Type B pancreatic cell (in vitro differentiated cells): Measurements from ENCODE around the gene UBE3B. TPM values are rescaled to one million over a fixed set of nuclear protein-coding genes. Genes with fewer than 3 reads are reported as not detected.

Experiments used
- DNase-seq: peaks from one replicate; pipeline ENCODE4 v3.0.0; 2021; ENCODE audit warnings: mixed read lengths; ENCODE audit not compliant: unreplicated experiment; ENCODE audit errors: extremely low spot score
- H3K27ac Mint-ChIP-seq: 2 replicates; pipeline ENCODE4 v1.8.0; 2021; ENCODE audit warnings: mild to moderate bottlenecking, mixed read lengths
- H3K27me3 Mint-ChIP-seq: 2 replicates; pipeline ENCODE4 v1.8.0; 2021; ENCODE audit warnings: mixed read lengths
- H3K36me3 Mint-ChIP-seq: 2 replicates; pipeline ENCODE4 v1.8.0; 2021; ENCODE audit warnings: mixed read lengths
- H3K4me1 Mint-ChIP-seq: one replicate; pipeline ENCODE4 v1.8.0; 2021; ENCODE audit warnings: mixed read lengths; ENCODE audit not compliant: unreplicated experiment
- H3K4me3 Mint-ChIP-seq: 2 replicates; pipeline ENCODE4 v1.8.0; 2021; ENCODE audit warnings: mild to moderate bottlenecking, mixed read lengths
- H3K9me3 Mint-ChIP-seq: 2 replicates; pipeline ENCODE4 v1.8.0; 2021; ENCODE audit warnings: mixed read lengths
- total RNA-seq: library from RNA; stranded (reverse); gene quantifications from 2 replicates; pipeline ENCODE4 v1.2.1, GENCODE V29; 2021; ENCODE audit warnings: low replicate concordance
- TF ChIP-seq, protein P1 (sequence below): fragments of 200-600 bp; sonication (generic); conservative IDR thresholded peaks from 2 replicates; pipeline ENCODE4 v1.5.0; 2021; ENCODE audit warnings: antibody characterized with exemption, mild to moderate bottlenecking

The UBE3B gene
- total RNA-seq, 1 donor from 2014 or later: 41.3 TPM

DNA sequence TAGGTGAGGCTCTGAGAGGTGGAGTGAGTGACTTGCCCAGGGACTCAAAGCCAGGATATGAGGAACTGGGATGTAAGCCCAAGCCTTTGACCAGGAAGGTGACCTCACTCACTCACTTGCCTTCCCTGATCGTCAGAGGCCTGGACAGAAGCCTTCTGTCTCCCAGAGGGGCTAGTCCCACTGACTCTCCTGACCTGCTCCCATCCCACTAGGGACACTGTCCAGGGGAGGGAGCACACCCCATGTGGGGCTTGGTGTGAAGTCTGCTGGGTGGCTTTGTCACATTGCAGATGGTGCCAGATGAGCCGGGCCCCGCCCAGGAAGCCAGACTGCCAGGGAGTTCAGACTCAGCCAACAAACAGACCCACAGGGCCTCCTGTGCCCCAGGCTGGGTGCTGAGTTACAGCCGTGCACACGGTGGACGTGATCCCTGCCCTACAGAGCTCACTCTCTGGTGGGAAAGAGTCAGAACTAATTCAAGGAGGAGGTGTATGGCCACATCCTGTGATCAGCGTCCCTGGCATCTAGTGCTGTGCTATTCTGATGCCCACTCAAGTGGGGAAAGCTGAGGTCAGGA is 67.6 kb downstream of the UBE3B start:
- no peak overlapping the region for H3K27ac Mint-ChIP-seq
- no peak for DNase-seq
- no peak overlapping the region for H3K4me3 Mint-ChIP-seq
- TF ChIP-seq, protein P1, sequence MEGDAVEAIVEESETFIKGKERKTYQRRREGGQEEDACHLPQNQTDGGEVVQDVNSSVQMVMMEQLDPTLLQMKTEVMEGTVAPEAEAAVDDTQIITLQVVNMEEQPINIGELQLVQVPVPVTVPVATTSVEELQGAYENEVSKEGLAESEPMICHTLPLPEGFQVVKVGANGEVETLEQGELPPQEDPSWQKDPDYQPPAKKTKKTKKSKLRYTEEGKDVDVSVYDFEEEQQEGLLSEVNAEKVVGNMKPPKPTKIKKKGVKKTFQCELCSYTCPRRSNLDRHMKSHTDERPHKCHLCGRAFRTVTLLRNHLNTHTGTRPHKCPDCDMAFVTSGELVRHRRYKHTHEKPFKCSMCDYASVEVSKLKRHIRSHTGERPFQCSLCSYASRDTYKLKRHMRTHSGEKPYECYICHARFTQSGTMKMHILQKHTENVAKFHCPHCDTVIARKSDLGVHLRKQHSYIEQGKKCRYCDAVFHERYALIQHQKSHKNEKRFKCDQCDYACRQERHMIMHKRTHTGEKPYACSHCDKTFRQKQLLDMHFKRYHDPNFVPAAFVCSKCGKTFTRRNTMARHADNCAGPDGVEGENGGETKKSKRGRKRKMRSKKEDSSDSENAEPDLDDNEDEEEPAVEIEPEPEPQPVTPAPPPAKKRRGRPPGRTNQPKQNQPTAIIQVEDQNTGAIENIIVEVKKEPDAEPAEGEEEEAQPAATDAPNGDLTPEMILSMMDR: no peak
- H3K4me1 Mint-ChIP-seq: peaks cover 10% of the 10 kb centered on the region
- H3K36me3 Mint-ChIP-seq: no peaks in the 10 kb centered on the region
- H3K9me3 Mint-ChIP-seq: no peaks in the 10 kb centered on the region
- H3K27me3 Mint-ChIP-seq: peaks cover 17% of the 10 kb centered on the region

DNA sequence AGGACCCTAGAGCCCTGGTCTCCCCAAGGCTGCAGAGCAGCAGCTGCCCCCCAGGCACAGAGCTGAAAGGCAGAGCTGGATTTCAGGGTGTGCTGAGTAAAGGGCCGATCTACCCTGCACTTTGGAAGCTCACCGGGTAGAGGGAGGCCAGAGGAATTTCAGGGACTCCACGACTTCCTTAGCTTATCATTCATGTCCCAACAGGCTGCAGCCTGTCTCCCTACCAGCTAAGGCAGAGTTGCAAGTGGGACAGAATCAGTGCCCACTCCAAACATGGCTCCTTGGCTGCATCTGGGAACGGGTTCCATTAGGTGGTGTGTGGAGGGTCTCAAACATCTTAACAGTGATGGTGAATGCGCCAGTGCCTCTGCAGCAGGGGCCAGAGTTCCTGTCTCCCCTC is 68.4 kb downstream of the UBE3B start:
- H3K27me3 Mint-ChIP-seq: peaks cover 19% of the 10 kb centered on the region
- no peak for DNase-seq
- H3K36me3 Mint-ChIP-seq: no peaks in the 10 kb centered on the region
- TF ChIP-seq, protein P1: no peak
- H3K27ac Mint-ChIP-seq: no peak overlapping the region
- H3K4me3 Mint-ChIP-seq: no peak overlapping the region
- no peaks in the 10 kb centered on the region for H3K9me3 Mint-ChIP-seq
- peaks cover 11% of the 10 kb centered on the region for H3K4me1 Mint-ChIP-seq

DNA sequence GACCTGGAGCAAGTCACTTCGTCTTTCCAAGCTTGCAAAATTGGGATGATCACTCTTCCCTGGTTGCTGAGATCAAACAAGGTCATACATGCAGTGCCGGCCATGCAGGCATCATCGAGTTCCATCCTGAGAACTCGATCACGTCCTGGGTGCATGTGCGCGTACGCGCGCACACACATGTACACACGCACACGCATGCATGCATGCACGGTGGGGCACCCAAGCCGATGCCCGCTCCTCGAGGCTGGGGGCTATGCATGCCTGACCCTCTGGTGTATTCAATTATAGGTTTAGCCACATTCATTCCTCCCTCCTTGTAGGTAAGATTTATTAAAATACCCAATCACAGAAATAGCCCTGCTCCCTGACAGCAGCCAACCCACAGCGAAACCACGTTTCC is 69.9 kb downstream of the UBE3B start:
- Mint-ChIP-seq H3K36me3 (no peaks in the 10 kb centered on the region), H3K27ac (no peak overlapping the region), H3K4me1 (peaks cover 7% of the 10 kb centered on the region), H3K27me3 (peaks cover 19% of the 10 kb centered on the region), H3K9me3 (no peaks in the 10 kb centered on the region), H3K4me3 (no peak overlapping the region)
- TF ChIP-seq, protein P1: no peak
- DNase-seq: no peak

DNA sequence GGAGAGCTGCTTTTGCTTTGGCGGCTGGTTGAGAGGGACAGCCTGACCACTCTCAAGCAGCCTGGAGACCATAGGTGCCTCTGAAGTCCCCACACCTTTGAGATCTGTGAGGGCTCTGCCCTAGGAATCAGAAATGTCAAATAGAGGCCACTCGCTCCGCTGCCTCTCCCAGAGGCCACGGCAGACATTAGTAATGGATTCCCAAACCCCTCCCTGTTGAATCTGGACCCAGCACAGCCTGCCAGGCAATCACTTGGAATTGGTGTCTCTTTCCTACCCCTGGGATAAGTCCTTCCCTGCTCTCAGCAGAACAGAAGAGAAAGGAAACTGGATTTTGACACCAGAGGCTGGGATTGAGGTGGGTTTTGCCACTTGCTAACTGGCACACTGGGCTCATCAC is 70.8 kb downstream of the UBE3B start:
- no peaks in the 10 kb centered on the region for H3K9me3 Mint-ChIP-seq
- H3K27ac Mint-ChIP-seq: no peak overlapping the region
- TF ChIP-seq, protein P1: no peak
- DNase-seq: no peak
- peaks cover 7% of the 10 kb centered on the region for H3K4me1 Mint-ChIP-seq
- no peaks in the 10 kb centered on the region for H3K36me3 Mint-ChIP-seq
- no peak overlapping the region for H3K4me3 Mint-ChIP-seq
- H3K27me3 Mint-ChIP-seq: peaks cover 20% of the 10 kb centered on the region

DNA sequence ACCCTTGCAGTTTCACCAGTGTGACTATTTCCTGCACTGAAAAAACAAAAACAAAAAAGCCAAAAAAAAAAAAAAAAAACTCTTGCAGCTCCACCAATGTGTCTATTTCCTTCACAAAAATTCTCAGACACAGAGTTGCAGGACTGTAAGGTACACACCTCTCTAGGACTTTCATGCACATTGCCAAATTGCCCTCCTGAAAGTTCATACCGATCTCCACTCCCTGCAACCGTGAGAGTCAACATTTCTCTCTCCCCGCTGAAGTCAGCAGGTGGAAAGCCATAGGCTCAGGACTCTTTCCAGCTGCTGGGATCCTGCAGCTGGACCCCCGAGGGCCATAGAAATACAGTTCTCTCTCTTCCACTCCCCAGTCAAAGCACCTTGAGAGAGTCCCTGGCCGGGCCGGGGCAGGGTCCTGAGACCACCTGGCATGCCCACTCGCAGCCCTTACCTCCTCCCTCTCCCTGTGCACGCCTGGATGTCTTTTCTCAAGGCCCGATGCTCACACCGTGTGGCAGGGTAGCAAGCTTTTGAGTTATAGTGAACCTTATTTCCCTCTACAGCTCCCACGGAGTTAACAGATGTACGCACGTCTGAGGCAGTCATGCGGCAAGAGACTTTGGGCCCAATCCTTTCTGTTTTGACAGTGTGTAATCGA is 72.3 kb downstream of the UBE3B start:
- TF ChIP-seq, protein P1: no peak
- no peak overlapping the region for H3K27ac Mint-ChIP-seq
- H3K9me3 Mint-ChIP-seq: no peaks in the 10 kb centered on the region
- DNase-seq: no peak
- no peak overlapping the region for H3K4me3 Mint-ChIP-seq
- no peaks in the 10 kb centered on the region for H3K36me3 Mint-ChIP-seq
- H3K4me1 Mint-ChIP-seq: peaks cover 7% of the 10 kb centered on the region
- H3K27me3 Mint-ChIP-seq: peaks cover 26% of the 10 kb centered on the region
